ENCODE results near the gene PLA2G3. TPM values are rescaled to one million over a fixed set of nuclear protein-coding genes. Genes with fewer than 3 reads are reported as not detected.

The PLA2G3 gene
- total and polyA plus RNA-seq, 7 donors, result not detected

DNA sequence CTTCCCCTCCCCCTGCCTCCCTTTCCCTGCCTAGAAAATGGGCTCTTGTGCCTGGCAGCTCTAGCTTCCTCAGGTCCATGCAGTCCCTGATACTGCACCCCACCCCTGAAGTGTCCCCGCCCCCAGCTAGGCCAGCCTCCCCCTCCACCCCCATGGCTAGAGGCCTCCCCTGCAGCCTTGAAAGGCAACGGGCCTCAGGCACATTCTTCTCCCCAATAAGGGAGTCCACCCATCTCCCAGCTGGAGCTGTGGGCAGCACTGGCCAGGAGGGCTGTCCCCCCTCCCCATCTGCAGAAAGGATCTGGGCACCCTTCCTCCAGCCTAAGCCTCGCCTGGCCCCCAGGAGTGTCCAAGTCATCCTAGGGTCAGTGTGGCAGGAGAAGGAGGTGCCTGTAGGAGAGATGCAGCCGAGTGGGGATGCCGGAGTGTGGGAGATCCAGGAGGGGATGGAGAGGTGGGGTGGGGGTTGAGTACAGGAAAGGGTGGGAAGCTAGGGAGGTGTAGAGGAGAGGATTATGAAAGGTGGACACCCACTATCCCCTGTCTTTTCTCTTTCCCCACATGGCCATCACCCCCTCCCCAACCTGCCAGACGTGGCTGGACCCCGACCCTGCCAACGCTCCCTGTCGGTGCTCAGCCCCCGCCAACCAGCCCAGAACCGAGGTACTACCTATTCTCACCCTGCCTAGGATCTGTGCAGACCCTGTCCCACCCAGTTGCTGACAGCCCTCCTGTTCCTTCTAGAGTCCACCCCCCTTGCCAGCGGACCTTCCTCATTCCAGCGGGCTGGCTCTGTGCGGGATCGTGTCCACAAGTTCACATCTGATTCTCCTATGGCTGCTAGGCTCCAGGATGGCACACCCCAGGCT is 49.9 kb downstream of the PLA2G3 start:
- peaks cover 22% of the 10 kb centered on the region for H3K4me1 ChIP-seq
- H3K36me3 ChIP-seq (ENCODE audit: insufficient read depth in 1 of 2, low read depth in 1 of 2), result peaks cover 0 to 63% of the 10 kb centered on the region in 2 donors
- H3K4me3 ChIP-seq, result no peak overlapping the region
- H3K27ac ChIP-seq, result no peak overlapping the region
- no peak for DNase-seq
- WGBS, 3 donors, result 87 to 89% (median 88%) methylated on average over 15 of the region's 15 CpGs
- intact Hi-C loops (cut with DNase I), result loop anchor here (1.0 to 5.0 kb wide), 2 partner anchors 57 to 142 kb away; no protein-coding TSS in a partner anchor
- no peaks in the 10 kb centered on the region for H3K9me3 ChIP-seq
- TF ChIP-seq, protein P1, sequence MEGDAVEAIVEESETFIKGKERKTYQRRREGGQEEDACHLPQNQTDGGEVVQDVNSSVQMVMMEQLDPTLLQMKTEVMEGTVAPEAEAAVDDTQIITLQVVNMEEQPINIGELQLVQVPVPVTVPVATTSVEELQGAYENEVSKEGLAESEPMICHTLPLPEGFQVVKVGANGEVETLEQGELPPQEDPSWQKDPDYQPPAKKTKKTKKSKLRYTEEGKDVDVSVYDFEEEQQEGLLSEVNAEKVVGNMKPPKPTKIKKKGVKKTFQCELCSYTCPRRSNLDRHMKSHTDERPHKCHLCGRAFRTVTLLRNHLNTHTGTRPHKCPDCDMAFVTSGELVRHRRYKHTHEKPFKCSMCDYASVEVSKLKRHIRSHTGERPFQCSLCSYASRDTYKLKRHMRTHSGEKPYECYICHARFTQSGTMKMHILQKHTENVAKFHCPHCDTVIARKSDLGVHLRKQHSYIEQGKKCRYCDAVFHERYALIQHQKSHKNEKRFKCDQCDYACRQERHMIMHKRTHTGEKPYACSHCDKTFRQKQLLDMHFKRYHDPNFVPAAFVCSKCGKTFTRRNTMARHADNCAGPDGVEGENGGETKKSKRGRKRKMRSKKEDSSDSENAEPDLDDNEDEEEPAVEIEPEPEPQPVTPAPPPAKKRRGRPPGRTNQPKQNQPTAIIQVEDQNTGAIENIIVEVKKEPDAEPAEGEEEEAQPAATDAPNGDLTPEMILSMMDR (IDR thresholded peaks at IDR 0.05), result no peak
- no peak for ATAC-seq
- no peaks in the 10 kb centered on the region for H3K27me3 ChIP-seq (ENCODE audit: insufficient read depth in 3 of 3, low read length in 2 of 3)

DNA sequence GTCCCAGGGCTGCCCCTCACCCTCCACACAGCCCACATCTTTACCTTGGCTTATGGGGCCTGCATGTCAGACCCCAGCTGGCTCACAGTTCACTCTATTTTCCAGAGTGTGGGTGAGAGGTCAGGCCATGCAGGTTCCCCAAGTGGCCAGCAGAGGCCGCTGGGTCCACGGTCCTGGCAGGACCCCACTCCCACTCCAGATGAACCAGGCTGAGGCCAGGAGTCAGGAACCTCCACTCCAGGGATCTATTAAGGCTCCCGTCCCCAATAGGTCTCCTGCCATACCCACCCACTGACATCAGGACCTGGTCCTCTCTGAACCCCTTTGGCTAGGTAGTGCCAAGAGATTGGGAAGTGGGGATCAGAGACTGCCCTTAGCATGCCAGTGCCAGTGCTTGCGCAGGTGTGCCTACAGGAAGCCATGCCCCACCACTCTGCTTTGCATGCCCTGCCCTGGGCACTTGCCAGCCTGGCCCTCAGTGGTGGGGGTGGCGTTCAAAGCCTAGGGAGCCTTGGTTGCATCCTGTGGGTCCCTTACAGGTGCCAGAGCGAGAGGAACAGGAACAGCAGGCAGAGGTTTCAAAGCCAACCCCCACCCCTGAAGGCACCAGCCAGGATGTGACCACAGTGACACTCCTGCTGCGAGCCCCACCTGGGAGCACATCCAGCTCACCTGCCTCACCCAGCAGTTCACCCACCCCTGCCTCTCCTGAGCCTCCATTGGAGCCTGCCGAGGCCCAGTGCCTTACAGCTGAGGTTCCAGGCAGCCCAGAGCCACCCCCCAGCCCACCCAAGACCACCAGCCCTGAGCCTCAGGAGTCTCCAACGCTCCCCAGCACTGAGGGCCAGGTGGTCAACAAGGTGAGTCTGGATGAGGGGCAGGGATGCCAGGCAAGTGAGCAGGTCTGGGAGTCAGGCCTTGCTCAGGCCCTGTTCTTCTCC is 50.9 kb downstream of the PLA2G3 start:
- peak; percentile 39 to 57 (median 48) for ATAC-seq
- Histone ChIP-seq H3K9me3 (no peaks in the 10 kb centered on the region), H3K4me1 (peaks cover 12% of the 10 kb centered on the region), H3K27me3 (ENCODE audit: insufficient read depth in 3 of 3, low read length in 2 of 3) (no peaks in the 10 kb centered on the region), H3K4me3 (no peak overlapping the region), H3K27ac (peak overlapping the region; percentile 46), H3K36me3 (ENCODE audit: insufficient read depth in 1 of 2, low read depth in 1 of 2) (peaks cover 0 to 55% of the 10 kb centered on the region in 2 donors)
- TF ChIP-seq, protein P1 (IDR thresholded peaks at IDR 0.05), result peak; percentile 89
- DNase-seq, result peak; percentile 59 to 84
- intact Hi-C loops (cut with DNase I), result loop anchor here (1.0 to 10.0 kb wide), 4 partner anchors 58 to 145 kb away; no protein-coding TSS in a partner anchor
- WGBS, 3 donors, result 66 to 71% (median 68%) methylated on average over 8 to 9 of the region's 9 CpGs

DNA sequence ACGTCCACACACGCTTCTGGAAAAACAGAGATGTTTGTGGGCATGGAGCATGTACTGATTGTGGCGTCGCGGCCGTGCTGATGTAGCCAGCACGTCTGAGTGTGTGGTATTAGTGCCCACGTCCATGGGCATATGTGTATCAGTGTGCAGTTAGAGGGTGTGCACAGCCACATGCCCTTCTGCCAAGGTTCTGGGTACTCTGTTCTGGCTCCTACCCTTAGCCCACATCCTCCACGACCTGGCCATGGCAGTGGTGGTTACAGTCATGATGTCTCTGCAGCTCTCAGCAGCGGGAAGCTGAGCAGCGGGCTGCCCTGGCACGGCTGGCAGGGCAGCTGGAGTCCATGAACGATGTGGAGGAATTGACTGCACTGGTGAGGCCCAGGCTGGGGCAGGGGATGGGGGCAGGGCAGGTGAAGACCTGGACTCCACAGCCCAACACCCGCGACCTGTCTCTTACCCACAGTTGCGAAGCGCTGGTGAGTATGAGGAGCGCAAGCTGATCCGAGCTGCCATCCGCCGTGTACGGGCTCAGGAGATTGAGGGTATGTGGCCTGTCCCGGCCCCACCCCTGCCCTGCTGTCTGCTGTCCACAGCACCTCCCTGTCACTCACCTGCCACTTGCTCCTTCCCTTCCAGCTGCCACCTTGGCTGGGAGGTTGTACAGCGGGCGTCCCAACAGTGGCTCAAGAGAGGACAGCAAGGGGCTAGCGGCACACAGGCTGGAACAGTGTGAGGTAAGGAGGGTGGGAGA is 51.9 kb downstream of the PLA2G3 start:
- no peak for ATAC-seq
- no peak for DNase-seq
- WGBS, 3 donors, result 84 to 88% (median 86%) methylated on average over 26 of the region's 26 CpGs
- TF ChIP-seq, protein P1 (IDR thresholded peaks at IDR 0.05), result no peak
- peak overlapping the region; percentile 46 for H3K27ac ChIP-seq
- intact Hi-C loops (cut with DNase I), result loop anchor here (2.0 to 10.0 kb wide), 2 partner anchors 60 to 146 kb away; no protein-coding TSS in a partner anchor
- H3K27me3 ChIP-seq (ENCODE audit: insufficient read depth in 3 of 3, low read length in 2 of 3), result no peaks in the 10 kb centered on the region
- no peak overlapping the region for H3K4me3 ChIP-seq
- no peaks in the 10 kb centered on the region for H3K9me3 ChIP-seq
- peaks cover 0 to 50% of the 10 kb centered on the region in 2 donors for H3K36me3 ChIP-seq (ENCODE audit: insufficient read depth in 1 of 2, low read depth in 1 of 2)
- peaks cover 21% of the 10 kb centered on the region for H3K4me1 ChIP-seq

DNA sequence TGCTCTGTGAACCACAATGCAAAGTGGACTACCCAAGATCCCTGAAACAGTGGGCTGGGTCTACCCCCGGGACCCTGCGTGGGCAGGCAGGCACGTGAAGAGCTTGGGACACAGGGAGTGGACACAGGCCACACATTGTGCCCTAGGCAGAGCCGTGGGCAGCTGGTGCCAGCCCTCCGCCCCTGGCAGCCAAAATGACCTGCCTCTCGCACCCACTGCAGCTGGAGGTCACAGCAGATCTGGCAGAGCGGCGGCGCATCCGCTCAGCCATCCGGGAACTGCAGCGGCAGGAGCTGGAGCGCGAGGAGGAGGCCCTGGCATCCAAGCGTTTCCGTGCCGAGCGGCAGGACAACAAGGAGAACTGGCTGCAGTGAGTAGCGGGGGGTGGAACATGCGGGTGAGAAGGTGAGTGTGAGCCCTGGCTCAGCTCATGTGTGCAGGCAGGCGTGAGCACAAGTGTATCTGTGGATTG is 52.5 kb downstream of the PLA2G3 start:
- Histone ChIP-seq H3K4me1 (peaks cover 24% of the 10 kb centered on the region), H3K9me3 (no peaks in the 10 kb centered on the region), H3K27me3 (ENCODE audit: insufficient read depth in 3 of 3, low read length in 2 of 3) (no peaks in the 10 kb centered on the region), H3K36me3 (ENCODE audit: insufficient read depth in 1 of 2, low read depth in 1 of 2) (peaks cover 0 to 48% of the 10 kb centered on the region in 2 donors), H3K4me3 (no peak overlapping the region), H3K27ac (no peak overlapping the region)
- peak in 1 of 2 donors; percentile 52 for DNase-seq
- intact Hi-C loops (cut with DNase I), result loop anchor here (2.0 to 10.0 kb wide), 2 partner anchors 61 to 147 kb away; no protein-coding TSS in a partner anchor
- TF ChIP-seq, protein P1 (IDR thresholded peaks at IDR 0.05), result no peak
- 87 to 92% (median 89%) methylated on average over 21 of the region's 21 CpGs for WGBS, 3 donors
- ATAC-seq, result no peak
